IMR-90 (cell line): Measurements from ENCODE around the gene OR56A4. TPM values are rescaled to one million over a fixed set of nuclear protein-coding genes. Genes with fewer than 3 reads are reported as not detected.

Experiments used
- ATAC-seq: fragments of 200-7000 bp; cut with Tn5 transposase; 2 replicates; pipeline ENCODE4 v1.9.1; 2020; ENCODE audit warnings: low read depth, mild to moderate bottlenecking, moderate library complexity
- BruUV-seq: library from RNA; stranded (reverse); fragments of 400-500 nt; replicated peaks from 2 replicates; lab custom pipeline; 2021; lab: Mats Ljungman, UMichigan
- CTCF ChIA-PET: fragments of 300-600 bp; formaldehyde crosslinking; extraction: SDS; loops from one replicate; lab custom pipeline; 2021; ENCODE audit warnings: antibody characterized with exemption; lab: Yijun Ruan, JAX
- POLR2A ChIA-PET: fragments of 300-600 bp; sonication (Branson Sonifier 250); formaldehyde crosslinking; loops from one replicate; lab custom pipeline; 2022; ENCODE audit warnings: antibody characterized with exemption; ENCODE audit not compliant: unreplicated experiment; lab: Charles Lee
- DNase-seq: peaks from one replicate; pipeline ENCODE4 v3.0.0; 2013
- H2AFZ ChIP-seq: replicated peaks from 2 replicates; pipeline ENCODE3; 2013; ENCODE audit warnings: low read length, mild to moderate bottlenecking; ENCODE audit not compliant: poor library complexity
- H2AK5ac ChIP-seq: 2 replicates; pipeline ENCODE4 v1.6.1; 2013; ENCODE audit warnings: low read depth, low read length, inconsistent platforms
- H2AK9ac ChIP-seq: replicated peaks from 2 replicates; pipeline ENCODE3; 2013; ENCODE audit warnings: mild to moderate bottlenecking, low read depth, low read length, moderate library complexity; ENCODE audit not compliant: poor library complexity
- H2BK120ac ChIP-seq: 2 replicates; pipeline ENCODE4 v1.6.1; 2013; ENCODE audit warnings: low read depth, low read length, inconsistent platforms
- H2BK15ac ChIP-seq: 3 replicates; pipeline ENCODE4 v1.6.1; 2013; ENCODE audit warnings: low read depth, low read length, inconsistent platforms
- H2BK20ac ChIP-seq: 2 replicates; pipeline ENCODE4 v1.6.1; 2013; ENCODE audit warnings: low read depth, mild to moderate bottlenecking, inconsistent platforms, low read length, moderate library complexity
- H2BK5ac ChIP-seq: 2 replicates; pipeline ENCODE4 v1.6.1; 2013; ENCODE audit warnings: mild to moderate bottlenecking, low read depth, low read length, inconsistent platforms; ENCODE audit not compliant: poor library complexity, severe bottlenecking
- H3K14ac ChIP-seq: replicated peaks from 2 replicates; pipeline ENCODE4 v1.6.1; 2013; ENCODE audit warnings: low read depth, low read length, inconsistent platforms
- H3K18ac ChIP-seq: 2 replicates; pipeline ENCODE4 v1.6.1; 2013; ENCODE audit warnings: low read depth, low read length, control low read depth
- H3K23ac ChIP-seq: 2 replicates; pipeline ENCODE4 v1.6.1; 2013; ENCODE audit warnings: low read depth, low read length, inconsistent platforms
- H3K27ac ChIP-seq: 2 replicates; pipeline ENCODE4 v1.5.1; 2013; ENCODE audit warnings: mild to moderate bottlenecking, control low read depth, low read length; ENCODE audit not compliant: insufficient read depth
- H3K27me3 ChIP-seq: 2 replicates; pipeline ENCODE4 v1.6.1; 2013; ENCODE audit warnings: low read length; ENCODE audit not compliant: control insufficient read depth, insufficient read depth
- H3K36me3 ChIP-seq: 2 replicates; pipeline ENCODE4 v1.6.1; 2013; ENCODE audit warnings: low read length, mixed read lengths; ENCODE audit not compliant: control insufficient read depth, insufficient read depth
- H3K4ac ChIP-seq: 2 replicates; pipeline ENCODE4 v1.6.1; 2013; ENCODE audit warnings: low read depth, low read length, inconsistent platforms
- H3K4me1 ChIP-seq: 2 replicates; pipeline ENCODE4 v1.6.1; 2013; ENCODE audit warnings: low read length, mixed read lengths; ENCODE audit not compliant: control insufficient read depth, insufficient read depth
- H3K4me2 ChIP-seq: 2 replicates; pipeline ENCODE4 v1.6.1; 2013; ENCODE audit warnings: low read depth, mild to moderate bottlenecking, control low read depth, low read length, moderate library complexity
- H3K4me3 ChIP-seq: 2 replicates; pipeline ENCODE4 v1.5.1; 2013; ENCODE audit warnings: low read depth, mild to moderate bottlenecking, control low read depth, low read length, moderate library complexity; ENCODE audit not compliant: insufficient read depth
- H3K56ac ChIP-seq: 2 replicates; pipeline ENCODE4 v1.6.1; 2013; ENCODE audit warnings: low read length, inconsistent platforms; ENCODE audit not compliant: insufficient read depth; ENCODE audit errors: extremely low read depth
- H3K79me1 ChIP-seq, 2 experiments: 2 replicates each; pipeline ENCODE4 v1.6.1; 2013; ENCODE audit warnings: low read length in 2 of 2, inconsistent platforms in 1 of 2, low read depth in 1 of 2
- H3K9ac ChIP-seq: 2 replicates; pipeline ENCODE4 v1.6.1; 2013; ENCODE audit warnings: low read depth, low read length, control low read depth
- H3K9me1 ChIP-seq: 2 replicates; pipeline ENCODE4 v1.6.1; 2013; ENCODE audit warnings: low read length, inconsistent platforms; ENCODE audit not compliant: insufficient read depth
- H3K9me3 ChIP-seq: 2 replicates; pipeline ENCODE4 v1.6.1; 2013; ENCODE audit warnings: low read length; ENCODE audit not compliant: control insufficient read depth, insufficient read depth
- H4K20me1 ChIP-seq: 2 replicates; pipeline ENCODE4 v1.6.1; 2013; ENCODE audit warnings: low read length, inconsistent platforms; ENCODE audit not compliant: insufficient read depth
- H4K5ac ChIP-seq: 2 replicates; pipeline ENCODE4 v1.6.1; 2013; ENCODE audit warnings: mild to moderate bottlenecking, low read depth, low read length, control low read depth
- H4K8ac ChIP-seq, 2 experiments: 2 replicates each; pipeline ENCODE4 v1.6.1; 2013; ENCODE audit warnings: low read depth in 2 of 2, low read length in 2 of 2, control low read depth in 1 of 2, inconsistent platforms in 1 of 2
- H4K91ac ChIP-seq: 2 replicates; pipeline ENCODE4 v1.6.1; 2013; ENCODE audit warnings: low read depth, low read length, inconsistent platforms; ENCODE audit not compliant: insufficient read depth
- BHLHE40 ChIP-seq: fragments of 150-350 bp; IDR thresholded peaks from 2 replicates; pipeline ENCODE4 v1.6.1; 2016; ENCODE audit warnings: mild to moderate bottlenecking, low read depth, low read length
- CEBPB ChIP-seq: IDR thresholded peaks from 2 replicates; pipeline ENCODE4 v1.6.1; 2012; ENCODE audit warnings: low read depth, low read length, improper control_type of control experiment
- CHD1 ChIP-seq: IDR thresholded peaks from 2 replicates; pipeline ENCODE4 v1.6.1; 2012; ENCODE audit warnings: low read depth, low read length, improper control_type of control experiment
- CTCF ChIP-seq: conservative IDR thresholded peaks from 2 replicates; pipeline ENCODE4 v1.5.1; 2012; ENCODE audit warnings: mild to moderate bottlenecking, low read depth, low read length, improper control_type of control experiment
- MAFK ChIP-seq: IDR thresholded peaks from 2 replicates; pipeline ENCODE4 v1.6.1; 2012; ENCODE audit warnings: low read depth, low read length, improper control_type of control experiment
- MXI1 ChIP-seq: IDR thresholded peaks from 2 replicates; pipeline ENCODE4 v1.6.1; 2012; ENCODE audit warnings: low read depth, mild to moderate bottlenecking, low read length, moderate library complexity, borderline replicate concordance
- NFE2L2 ChIP-seq: fragments of 150-350 bp; IDR thresholded peaks from 2 replicates; pipeline ENCODE4 v1.6.1; 2016; ENCODE audit warnings: low read depth, mild to moderate bottlenecking, low read length
- POLR2A ChIP-seq: IDR thresholded peaks from 2 replicates; pipeline ENCODE4 v1.6.1; 2012; ENCODE audit warnings: mild to moderate bottlenecking, low read depth, low read length
- RCOR1 ChIP-seq: IDR thresholded peaks from 2 replicates; pipeline ENCODE4 v1.6.1; 2012; ENCODE audit warnings: mild to moderate bottlenecking, low read length, improper control_type of control experiment; ENCODE audit not compliant: insufficient replicate concordance
- RFX5 ChIP-seq: IDR thresholded peaks from 2 replicates; pipeline ENCODE4 v1.8.0; 2012; ENCODE audit warnings: low read depth, mild to moderate bottlenecking, low read length, moderate library complexity
- SMC3 ChIP-seq: fragments of 150-350 bp; IDR thresholded peaks from 2 replicates; pipeline ENCODE4 v1.6.1; 2016; ENCODE audit warnings: low read depth, mild to moderate bottlenecking, antibody characterized with exemption, low read length, moderate library complexity
- USF2 ChIP-seq: fragments of 150-350 bp; IDR thresholded peaks from 2 replicates; pipeline ENCODE4 v1.6.1; 2017; ENCODE audit warnings: mild to moderate bottlenecking, antibody characterized with exemption, low read length, low read depth
- WGBS, 2 experiments: methylation state at CpG; one replicate each; pipeline versions ENCODE4 v1.1.5 to v1.1.7; 2013; ENCODE audit warnings: missing lambda C conversion rate in 2 of 2; ENCODE audit not compliant: insufficient read length in 1 of 2; ENCODE audit errors: extremely low coverage in 2 of 2; 5-methylcytosine and 5-hydroxymethylcytosine counted together
- dilution Hi-C: fragments of 300-500 bp; cut with HindIII; formaldehyde crosslinking; loops from one replicate; pipeline ENCODE4 v1.14.3; 2018; ENCODE audit warnings: low sequenced_read_pairs; ENCODE audit not compliant: unreplicated experiment
- in situ Hi-C: fragments of 300-500 bp; cut with MboI; formaldehyde crosslinking; loops from 3 replicates; pipeline ENCODE4 v1.14.3; 2019; ENCODE audit warnings: low sequenced_read_pairs, inconsistent platforms, mixed read lengths
- intact Hi-C: fragments of 100-400 bp; cut with micrococcal nuclease; formaldehyde crosslinking; loops from 2 replicates; pipeline ENCODE4 v1.10.0; 2022
- polyA plus RNA-seq, 3 experiments: library from polyadenylated mRNA; depleted of rRNA; stranded (reverse); fragments of >200 nt; gene quantifications; 2 replicates each; pipeline ENCODE4 v1.2.3, GENCODE V29; 2012; ENCODE audit warnings: low replicate concordance in 1 of 3
- total RNA-seq: library from RNA; depleted of rRNA; stranded (reverse); fragments of >200 nt; gene quantifications from 2 replicates; pipeline ENCODE4 v1.2.3, GENCODE V29; 2012

OR56A4 gene
- total and polyA plus RNA-seq, 2 of the 4 experiments (the other 2 are of a cell fraction): not detected

- no peak overlapping the region for H3K23ac ChIP-seq
- no peak overlapping the region for H2BK20ac ChIP-seq
- H3K36me3 ChIP-seq: no peaks in the 10 kb centered on the region
- no peak overlapping the region for H3K56ac ChIP-seq
- no peaks in the 10 kb centered on the region for H3K4me1 ChIP-seq
- in situ Hi-C loops (no loop called here), intact Hi-C loops (no loop called here), dilution Hi-C loops (no loop called here)
- no peak overlapping the region for H3K4me3 ChIP-seq
- H3K4me2 ChIP-seq: no peak overlapping the region
- TF ChIP-seq USF2: no peak
- no peak for TF ChIP-seq BHLHE40
- TF ChIP-seq SMC3: no peak
- TF ChIP-seq NFE2L2: no peak
- TF ChIP-seq RFX5: no peak
- no peak for TF ChIP-seq CEBPB
- TF ChIP-seq RCOR1: no peak
- no peak for TF ChIP-seq CTCF
- no peak for TF ChIP-seq POLR2A
- TF ChIP-seq CHD1: no peak
- no peak for TF ChIP-seq MXI1
- TF ChIP-seq MAFK: no peak
- POLR2A ChIA-PET: no interaction called here
- no peak overlapping the region for H2BK15ac ChIP-seq
- no peak overlapping the region for H4K5ac ChIP-seq
- no peaks in the 10 kb centered on the region for H3K79me1 ChIP-seq
- no peak overlapping the region for H3K14ac ChIP-seq
- H4K91ac ChIP-seq: no peak overlapping the region
- no peak overlapping the region for H4K8ac ChIP-seq
- no peak overlapping the region for H3K4ac ChIP-seq
- CTCF ChIA-PET: no interaction called here
- ATAC-seq: no peak
- no peak overlapping the region for H2BK5ac ChIP-seq
- H3K9ac ChIP-seq: no peak overlapping the region
- H2AK5ac ChIP-seq: no peak overlapping the region
- no peaks in the 10 kb centered on the region for H3K27me3 ChIP-seq
- no peak overlapping the region for H3K18ac ChIP-seq
- no peaks in the 10 kb centered on the region for H3K9me3 ChIP-seq
- H3K9me1 ChIP-seq: no peaks in the 10 kb centered on the region
- WGBS, 2 experiments: 53% methylated on average over 5 of the region's 7 CpGs; no CpG with 5 or more reads in 1 of the 2 experiments
- no peak overlapping the region for H2AK9ac ChIP-seq
- no peak for DNase-seq
- no peak overlapping the region for H2BK120ac ChIP-seq
- no peaks in the 10 kb centered on the region for H4K20me1 ChIP-seq
- H2AFZ ChIP-seq: no peak overlapping the region
- H3K27ac ChIP-seq: no peak overlapping the region
- BruUV-seq: no TSS peak
Observed at GRCh38 chr11:6002202-6002699, 4.5 kb downstream of the OR56A4 start.
